Thymus (tissue), 11 donors: ENCODE measurements around the gene AKNA. TPM values are rescaled to one million over a fixed set of nuclear protein-coding genes. Genes with fewer than 3 reads are reported as not detected.

Experiments used
- DNase-seq, 9 donors: peaks; one replicate each; pipeline ENCODE4 v3.0.0-alpha.2; 2013; ENCODE audit warnings: low spot score in 9 of 9, low read depth in 6 of 9, missing footprints in 1 of 9
- H3K27ac ChIP-seq, 2 donors: one replicate each; pipeline ENCODE4 v1.5.1; 2013; ENCODE audit warnings: control low read depth in 1 of 2, low read depth in 1 of 2, low read length in 1 of 2, mild to moderate bottlenecking in 1 of 2, moderate library complexity in 1 of 2
- H3K27me3 ChIP-seq, 2 donors: one replicate each; pipeline ENCODE4 v1.5.1; 2013; ENCODE audit warnings: low read length in 1 of 2; ENCODE audit not compliant: control insufficient read depth in 2 of 2, insufficient read depth in 1 of 2
- H3K36me3 ChIP-seq, 2 donors: one replicate each; pipeline ENCODE4 v1.5.1; 2013; ENCODE audit warnings: low read length in 1 of 2, mild to moderate bottlenecking in 1 of 2, moderate library complexity in 1 of 2; ENCODE audit not compliant: control insufficient read depth in 2 of 2, insufficient read depth in 2 of 2
- H3K4me1 ChIP-seq, 2 donors: one replicate each; pipeline ENCODE4 v1.5.1; 2013; ENCODE audit warnings: low read length in 2 of 2; ENCODE audit not compliant: control insufficient read depth in 2 of 2, insufficient read depth in 2 of 2
- H3K4me3 ChIP-seq, 2 donors: one replicate each; pipeline ENCODE4 v1.5.1; 2013; ENCODE audit warnings: low read length in 2 of 2, control low read depth in 1 of 2, mild to moderate bottlenecking in 1 of 2
- H3K9me3 ChIP-seq, 2 donors: one replicate each; pipeline ENCODE4 v1.5.1; 2013; ENCODE audit warnings: low read length in 1 of 2, mild to moderate bottlenecking in 1 of 2; ENCODE audit not compliant: control insufficient read depth in 2 of 2, insufficient read depth in 1 of 2
- WGBS: extraction: QIAGEN DNeasy Blood & Tissue Kit; methylation state at CpG from one replicate; pipeline ENCODE4 v1.1.7; 2013; 5-methylcytosine and 5-hydroxymethylcytosine counted together
- polyA plus RNA-seq: library from polyadenylated mRNA; stranded (reverse); fragments of 200-250 nt; gene quantifications from one replicate; pipeline ENCODE4 v1.2.3, GENCODE V29; 2013
- total RNA-seq: library from RNA; stranded (reverse); fragments of 120-200 nt; gene quantifications from one replicate; pipeline ENCODE4 v1.2.4, GENCODE V29; 2013
- donor health status: healthy.

AKNA gene
- total and polyA plus RNA-seq, 2 donors: 52.2 to 162 TPM

DNA sequence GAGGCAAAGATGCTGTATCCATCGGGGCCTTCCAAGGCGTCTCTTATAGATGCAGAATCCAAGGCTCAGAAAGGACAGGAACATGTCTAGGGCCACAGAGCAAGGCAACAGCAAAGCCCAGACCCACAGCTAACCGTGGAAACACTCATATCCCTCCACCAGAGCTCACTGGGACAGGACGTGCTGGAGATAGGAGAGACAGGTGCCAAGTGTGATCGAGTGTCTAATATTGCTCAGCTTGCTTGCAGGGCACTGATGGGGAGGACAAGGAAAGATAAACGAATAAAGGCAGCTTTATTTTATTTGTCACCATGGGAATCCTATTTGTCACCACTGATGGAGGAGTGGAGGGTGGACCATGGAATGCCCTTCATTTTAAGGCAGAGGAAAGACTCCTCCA lies 44.0 kb upstream of the AKNA start:
- no peaks in the 10 kb centered on the region for H3K36me3 ChIP-seq
- 98% methylated on average over 6 of the region's 6 CpGs for WGBS
- H3K27me3 ChIP-seq: no peaks in the 10 kb centered on the region
- DNase-seq: no peak
- H3K4me1 ChIP-seq: no peaks in the 10 kb centered on the region
- no peaks in the 10 kb centered on the region for H3K9me3 ChIP-seq
- H3K27ac ChIP-seq: no peak overlapping the region
- no peak overlapping the region for H3K4me3 ChIP-seq

DNA sequence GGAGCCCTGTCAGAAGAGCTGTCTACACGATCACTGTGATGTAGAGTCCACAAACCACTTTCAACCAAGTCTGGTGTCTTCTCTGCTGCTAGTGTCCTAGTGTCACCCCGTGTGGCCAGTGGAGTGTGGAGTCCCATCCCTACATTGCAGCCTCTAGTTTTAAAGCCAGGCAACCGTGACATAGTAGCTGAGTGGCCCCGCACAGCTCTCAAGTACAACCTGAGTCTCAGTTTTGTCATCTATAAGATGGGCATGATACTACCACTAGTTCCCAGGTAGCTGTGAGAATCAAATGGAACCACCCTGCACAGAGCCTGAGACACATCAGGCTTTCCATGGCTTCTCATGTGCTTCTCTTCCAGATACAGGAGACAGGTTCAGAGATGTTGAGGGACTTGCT lies 43.2 kb upstream of the AKNA start:
- no peaks in the 10 kb centered on the region for H3K36me3 ChIP-seq
- no peak for DNase-seq
- H3K27ac ChIP-seq: no peak overlapping the region
- no peaks in the 10 kb centered on the region for H3K9me3 ChIP-seq
- no peaks in the 10 kb centered on the region for H3K4me1 ChIP-seq
- H3K27me3 ChIP-seq: no peaks in the 10 kb centered on the region
- no peak overlapping the region for H3K4me3 ChIP-seq
- 97% methylated on average over 4 of the region's 4 CpGs for WGBS

DNA sequence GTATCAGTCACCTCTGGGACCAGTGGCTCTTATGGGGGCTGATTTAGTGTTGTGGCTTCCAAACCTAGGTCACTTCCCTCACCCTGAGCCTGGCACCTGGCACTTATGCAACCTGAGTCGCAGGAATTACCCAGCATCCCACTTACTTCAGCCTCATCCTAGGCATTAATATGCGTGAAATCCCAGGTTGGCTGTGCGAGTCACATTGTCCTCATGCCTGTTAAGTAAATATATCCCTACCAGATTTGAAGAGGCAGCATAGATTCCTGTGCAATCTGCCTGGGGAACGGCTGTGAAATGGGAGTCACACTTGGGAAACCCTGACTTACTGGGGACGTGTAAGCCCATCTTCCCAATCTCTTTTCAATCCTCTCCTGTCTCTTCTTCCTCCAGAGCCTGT lies 42.7 kb upstream of the AKNA start:
- no peaks in the 10 kb centered on the region for H3K4me1 ChIP-seq
- H3K4me3 ChIP-seq: no peak overlapping the region
- DNase-seq: no peak
- no peaks in the 10 kb centered on the region for H3K27me3 ChIP-seq
- H3K36me3 ChIP-seq: no peaks in the 10 kb centered on the region
- no peak overlapping the region for H3K27ac ChIP-seq
- no peaks in the 10 kb centered on the region for H3K9me3 ChIP-seq
- WGBS: 98% methylated on average over 5 of the region's 5 CpGs

DNA sequence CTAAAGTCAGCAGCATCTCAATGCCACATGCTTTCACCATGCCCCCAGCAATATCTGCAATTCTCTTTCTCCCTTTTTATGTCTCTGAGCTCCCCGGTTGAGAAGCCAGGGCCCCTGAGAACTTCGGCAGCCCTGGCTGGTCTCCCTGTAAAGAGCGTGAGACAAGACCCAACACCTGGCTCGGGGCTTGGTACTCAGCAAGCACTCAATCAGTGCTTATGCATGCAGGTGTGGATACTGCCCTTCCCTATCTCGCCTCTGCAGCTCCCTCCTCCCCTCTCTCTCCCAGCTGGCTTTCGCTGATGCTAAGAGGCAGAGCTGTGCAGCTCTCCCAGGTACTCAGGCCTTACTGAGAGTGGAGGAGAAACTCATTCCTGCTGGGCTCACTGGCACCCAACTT lies 41.7 kb upstream of the AKNA start:
- DNase-seq: no peak

DNA sequence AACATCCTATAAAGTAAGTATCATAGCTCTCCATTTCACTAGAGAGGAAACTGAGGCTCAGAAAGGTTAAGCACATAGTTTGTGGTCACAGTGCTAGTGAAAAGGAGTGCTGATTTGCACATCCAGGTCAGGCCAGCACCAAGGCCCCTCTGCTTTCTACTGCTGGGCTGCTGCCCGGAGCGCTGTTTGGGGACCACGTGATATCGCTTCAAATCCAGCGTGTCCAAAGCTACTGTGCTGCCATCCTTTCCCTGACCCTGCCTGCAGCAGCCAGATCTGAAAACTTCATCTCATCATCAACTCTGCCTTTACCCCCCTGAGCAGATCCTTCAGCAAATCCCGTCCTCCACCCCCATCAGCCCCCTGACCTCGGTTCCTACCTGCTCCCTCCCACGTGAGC lies 40.7 kb upstream of the AKNA start:
- 95% methylated on average over 8 of the region's 8 CpGs for WGBS
- H3K27me3 ChIP-seq: no peaks in the 10 kb centered on the region
- no peak overlapping the region for H3K27ac ChIP-seq
- no peaks in the 10 kb centered on the region for H3K9me3 ChIP-seq
- no peaks in the 10 kb centered on the region for H3K4me1 ChIP-seq
- H3K4me3 ChIP-seq: no peak overlapping the region
- no peak for DNase-seq
- peaks cover 0 to 8% of the 10 kb centered on the region in 2 donors for H3K36me3 ChIP-seq

More for the DNA sequence above, 41.7 kb upstream of the AKNA start:
- H3K4me3 ChIP-seq: no peak overlapping the region
- H3K27ac ChIP-seq: no peak overlapping the region
- no peaks in the 10 kb centered on the region for H3K36me3 ChIP-seq
- H3K27me3 ChIP-seq: no peaks in the 10 kb centered on the region
- 96% methylated on average over 6 of the region's 6 CpGs for WGBS
- H3K9me3 ChIP-seq: no peaks in the 10 kb centered on the region
- H3K4me1 ChIP-seq: no peaks in the 10 kb centered on the region

DNA sequence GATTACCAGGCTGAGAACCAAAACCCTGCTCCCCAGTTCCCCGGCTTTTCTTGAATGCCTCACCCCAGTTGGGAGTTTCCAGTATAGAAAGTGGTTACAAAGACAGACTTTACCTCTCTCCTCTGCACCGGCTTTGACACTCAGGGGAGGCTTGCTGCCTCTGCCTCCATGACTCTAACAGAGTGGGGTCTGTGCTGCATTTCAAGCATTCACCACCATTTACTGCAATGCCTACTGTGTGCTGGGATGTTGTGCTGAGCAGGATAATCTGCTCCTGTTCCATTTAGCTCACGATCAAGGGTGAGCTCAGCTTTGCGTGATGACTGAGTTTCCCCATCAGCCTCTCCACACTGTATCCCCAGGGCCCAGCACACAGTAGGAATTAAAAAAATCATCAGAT lies 39.9 kb upstream of the AKNA start:
- DNase-seq: no peak
- WGBS: 96% methylated on average over 4 of the region's 4 CpGs

DNA sequence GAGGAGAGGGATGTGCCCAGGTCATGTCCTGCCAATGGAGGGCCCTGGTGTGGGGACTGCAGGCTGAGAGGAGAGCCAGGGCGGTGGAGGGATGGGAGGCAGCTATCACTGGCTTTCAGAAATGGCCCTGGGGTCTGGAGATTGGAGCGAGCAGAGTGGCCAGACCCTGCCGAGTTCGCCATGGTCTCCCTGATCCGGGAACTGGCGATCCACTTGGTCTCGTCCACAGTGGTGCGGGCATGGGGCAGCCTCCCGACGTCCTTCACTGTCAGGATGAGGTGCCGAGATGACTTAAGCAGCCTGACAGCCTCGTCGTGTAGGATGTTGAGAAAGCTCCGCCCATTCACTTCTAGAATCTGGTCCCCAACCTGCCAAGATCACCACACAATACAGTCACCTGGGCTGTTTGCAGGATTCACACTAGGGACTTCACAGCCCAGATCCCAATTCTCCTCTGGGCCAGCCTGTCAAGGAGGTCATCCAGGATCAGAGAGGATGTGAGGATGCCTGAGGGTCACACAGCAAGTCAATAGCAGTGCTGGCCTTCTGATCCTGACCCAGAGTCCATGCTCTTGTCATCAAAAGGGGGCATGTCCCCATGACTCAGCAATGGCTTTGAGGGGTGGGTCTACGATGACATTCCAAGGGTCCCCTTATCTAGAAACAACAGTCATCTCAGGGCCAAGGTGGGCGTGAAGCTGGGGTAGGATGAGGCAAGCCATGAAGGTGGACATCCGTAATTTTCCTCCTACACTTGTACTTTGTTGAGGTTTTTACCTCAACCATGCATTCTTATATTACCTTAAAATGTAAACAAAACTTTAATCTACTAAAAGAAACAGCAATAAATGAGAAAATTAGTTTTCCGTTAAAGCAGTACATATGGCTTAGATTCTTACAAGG lies 38.5 kb upstream of the AKNA start:
- WGBS: 95% methylated on average over 18 of the region's 18 CpGs
- Histone ChIP-seq H3K4me1 (no peaks in the 10 kb centered on the region), H3K27me3 (no peaks in the 10 kb centered on the region), H3K36me3 (peaks cover 0 to 11% of the 10 kb centered on the region in 2 donors), H3K27ac (no peak overlapping the region), H3K4me3 (no peak overlapping the region), H3K9me3 (no peaks in the 10 kb centered on the region)
- DNase-seq: no peak

More for the DNA sequence above, 39.9 kb upstream of the AKNA start:
- no peak overlapping the region for H3K4me3 ChIP-seq
- H3K27me3 ChIP-seq: no peaks in the 10 kb centered on the region
- no peaks in the 10 kb centered on the region for H3K4me1 ChIP-seq
- no peaks in the 10 kb centered on the region for H3K9me3 ChIP-seq
- peaks cover 0 to 8% of the 10 kb centered on the region in 2 donors for H3K36me3 ChIP-seq
- no peak overlapping the region for H3K27ac ChIP-seq

DNA sequence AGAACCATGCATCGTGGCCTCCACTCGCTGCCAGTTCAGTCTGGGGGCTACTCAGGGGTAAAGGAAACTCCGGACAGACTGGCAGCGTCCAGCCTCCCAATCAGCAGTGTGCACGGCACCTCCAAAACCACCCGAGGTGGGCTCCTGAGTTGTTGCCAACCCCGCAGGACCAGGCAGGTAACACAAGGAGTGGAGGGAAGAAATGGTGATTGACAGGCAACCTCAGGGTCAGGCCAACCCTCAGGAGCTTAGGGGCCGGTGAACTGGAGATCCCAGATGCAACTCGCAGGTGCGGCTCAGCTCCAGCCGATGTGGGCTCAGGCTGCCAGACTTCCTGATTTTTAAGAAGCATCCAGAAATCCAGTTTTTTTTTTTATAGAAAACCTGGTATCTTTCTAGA lies 37.3 kb upstream of the AKNA start:
- no peaks in the 10 kb centered on the region for H3K27me3 ChIP-seq
- no peaks in the 10 kb centered on the region for H3K9me3 ChIP-seq
- no peak for DNase-seq
- 91% methylated on average over 11 of the region's 11 CpGs for WGBS
- H3K4me1 ChIP-seq: no peaks in the 10 kb centered on the region
- H3K4me3 ChIP-seq: no peak overlapping the region
- H3K36me3 ChIP-seq: peaks cover 0 to 11% of the 10 kb centered on the region in 2 donors
- H3K27ac ChIP-seq: no peak overlapping the region

DNA sequence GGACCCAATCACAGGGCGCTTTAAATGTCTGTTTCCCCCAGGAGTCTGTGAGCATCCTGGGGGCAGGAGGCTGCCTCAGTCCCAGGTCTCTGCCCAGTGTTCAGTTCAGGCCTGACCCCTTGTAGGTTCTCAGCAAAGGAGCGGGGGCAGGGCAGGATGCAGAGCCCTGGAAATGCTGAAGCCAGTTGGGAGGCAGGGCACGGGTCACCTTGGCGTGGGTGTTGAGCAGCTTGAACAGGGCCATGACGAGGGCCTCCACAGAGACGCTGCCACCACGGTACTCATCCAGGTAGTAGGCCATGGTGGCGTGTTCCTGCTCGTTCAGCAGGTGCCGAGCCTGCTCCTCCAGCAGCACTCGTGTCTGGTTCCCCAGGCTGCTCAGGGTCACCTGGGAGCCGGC lies 36.3 kb upstream of the AKNA start:
- Histone ChIP-seq H3K4me3 (no peak overlapping the region), H3K27me3 (no peaks in the 10 kb centered on the region), H3K36me3 (peaks cover 0 to 11% of the 10 kb centered on the region in 2 donors), H3K9me3 (no peaks in the 10 kb centered on the region), H3K27ac (no peak overlapping the region), H3K4me1 (no peaks in the 10 kb centered on the region)
- WGBS: 93% methylated on average over 12 of the region's 12 CpGs
- no peak for DNase-seq
